Keratinocyte (primary cell): ENCODE data around the gene CCDC15.

Experiments
- CTCF ChIP-seq, 3 experiments: IDR thresholded peaks in 1 of 3; conservative IDR thresholded peaks in 1 of 3; optimal IDR thresholded peaks in 1 of 3; 2 replicates in 2 of 3; 3 replicates in 1 of 3; pipeline versions ENCODE3 to v1.5.1; 2011; ENCODE audit warnings: low read length in 3 of 3, mild to moderate bottlenecking in 3 of 3, moderate library complexity in 2 of 3, control low read depth in 1 of 3, inconsistent platforms in 1 of 3; ENCODE audit not compliant: insufficient read depth in 2 of 3; ENCODE audit errors: extremely low read depth in 1 of 3
- EZH2 ChIP-seq: IDR thresholded peaks from one replicate; pipeline ENCODE4 v1.6.1; 2012; ENCODE audit warnings: inconsistent platforms, mild to moderate bottlenecking, low read length, moderate library complexity

- TF ChIP-seq CTCF (optimal IDR thresholded peaks at IDR 0.05 in 1 of 3, IDR thresholded peaks at IDR 0.05 in 1 of 3, conservative IDR thresholded peaks at IDR 0.05 in 1 of 3; ENCODE audit: extremely low read depth in 1 of 3, insufficient read depth in 2 of 3, low read length in 3 of 3) (no peak), EZH2 (no peak)
These were observed 66.3 kb downstream of the CCDC15 start for GRCh38 chr11:125020342-125020741.
